SK-N-MC (cell line): ENCODE results near the gene ACAD11.

Source experiments
- EZH2 ChIP-seq: fragments of 200-600 bp; sonication (generic); IDR thresholded peaks from one replicate; pipeline ENCODE4 v1.6.1; 2017; ENCODE audit warnings: antibody characterized with exemption
- FOXP2 ChIP-seq: optimal IDR thresholded peaks from 2 replicates; pipeline ENCODE3; 2011; ENCODE audit warnings: mild to moderate bottlenecking, moderate library complexity; ENCODE audit not compliant: insufficient read depth; ENCODE audit errors: extremely low read length, control extremely low read depth
- POLR2AphosphoS5 ChIP-seq: IDR thresholded peaks from 2 replicates; pipeline ENCODE4 v1.6.1; 2012; ENCODE audit warnings: mild to moderate bottlenecking, low read depth, low read length, borderline replicate concordance

DNA sequence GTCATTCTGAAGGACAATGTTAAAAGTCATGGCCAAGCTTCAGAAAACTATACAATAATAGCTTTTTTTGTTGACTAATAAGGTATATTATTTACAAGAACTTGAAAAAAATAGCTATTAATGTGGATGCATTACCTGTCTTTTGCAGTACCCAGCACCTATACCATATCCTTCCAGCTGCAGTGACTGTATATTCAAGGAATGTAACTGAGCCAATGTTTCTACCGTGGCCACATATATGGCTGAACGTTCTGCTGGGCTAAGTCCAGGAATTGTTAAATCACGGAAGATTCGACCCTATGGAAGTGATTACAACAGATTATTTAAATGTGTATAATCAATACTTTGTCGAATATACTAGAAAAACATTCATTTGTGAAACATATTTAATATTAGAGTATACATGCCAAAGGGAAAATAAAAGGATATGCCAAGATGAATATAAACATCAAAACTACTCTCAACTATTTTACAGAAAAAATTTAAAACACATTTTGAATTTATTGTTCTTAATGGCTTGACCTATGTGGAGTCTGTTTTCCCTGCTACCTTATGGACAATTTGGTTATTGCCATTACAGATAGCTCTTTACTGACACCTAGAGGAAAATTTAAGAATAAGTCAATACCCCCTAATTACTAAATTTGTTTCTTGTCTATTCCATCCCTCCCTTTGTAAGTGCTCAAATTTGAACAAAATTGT lies 17.6 kb downstream of the ACAD11 start:
- TF ChIP-seq EZH2: no peak
- TF ChIP-seq POLR2AphosphoS5: no peak
- no peak for TF ChIP-seq FOXP2
